Panc1 (cell line): ENCODE data around the gene CHST14.

Experiments
- CTCF ChIP-seq: fragments of 450-650 bp; IDR thresholded peaks from 2 replicates; pipeline ENCODE4 v1.5.1; 2017; ENCODE audit warnings: mild to moderate bottlenecking
- POLR2AphosphoS5 ChIP-seq: IDR thresholded peaks from 2 replicates; pipeline ENCODE4 v1.6.1; 2012; ENCODE audit warnings: mild to moderate bottlenecking, low read depth, low read length, moderate library complexity
- REST ChIP-seq, 2 experiments: IDR thresholded peaks; 2 replicates each; pipeline ENCODE4 v1.6.1; 2011 to 2012; ENCODE audit warnings: low read depth in 2 of 2, control low read depth in 1 of 2, low read length in 1 of 2, mild to moderate bottlenecking in 1 of 2, moderate library complexity in 1 of 2; ENCODE audit not compliant: insufficient read depth in 1 of 2

GRCh38 chr15:40430271-40430805 is 40.4 kb upstream of the CHST14 start:
- no peak for TF ChIP-seq POLR2AphosphoS5
- no peak for TF ChIP-seq CTCF
- no peak for TF ChIP-seq REST (IDR thresholded peaks at IDR 0.05; ENCODE audit: insufficient read depth in 1 of 2, low read depth in 2 of 2, low read length in 1 of 2)
